Lung microvascular endothelial cell (primary cell): ENCODE data around the gene JADE3. TPM values are rescaled to one million over a fixed set of nuclear protein-coding genes. Genes with fewer than 3 reads are reported as not detected.
A peak's percentile ranks its signal among the peaks of the same experiment; 100 is the strongest.

Experiments
- DNase-seq, 2 donors: peaks; one replicate each; pipeline versions ENCODE4 v3.0.0 to v3.0.0-alpha.2; 2010; ENCODE audit warnings: low read depth in 2 of 2
- total RNA-seq: library from RNA; depleted of rRNA; stranded (reverse); fragments of >200 nt; gene quantifications from 2 replicates; pipeline ENCODE4 v1.2.1, GENCODE V29; 2014

JADE3 gene
- total RNA-seq, 1 donor from 2014 or later = 7.1 TPM

DNA sequence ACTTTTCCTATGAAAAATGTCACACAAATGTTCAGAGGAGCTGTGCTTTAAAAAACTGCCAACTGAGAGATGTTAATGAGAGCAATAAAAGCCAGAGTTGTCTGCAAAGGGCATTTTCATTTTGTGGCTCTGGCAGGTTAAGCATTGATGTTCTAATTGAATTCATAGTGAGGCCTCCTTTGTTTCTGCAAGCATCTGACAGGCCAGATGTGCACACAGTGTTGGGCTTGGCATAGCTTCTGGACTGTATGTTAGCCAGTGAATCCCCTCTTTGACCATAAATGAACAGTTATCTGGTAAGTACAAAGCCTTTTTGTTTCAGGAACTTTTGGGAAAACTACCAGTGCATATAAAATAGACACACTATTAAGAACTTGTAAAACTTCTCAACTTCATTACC, 81.9 kb downstream of the JADE3 start:
- peak in 1 of 2 donors; percentile 22 for DNase-seq

- DNase-seq = no peak
Observed at GRCh38 chrX:47012131-47012530, 99.9 kb downstream of the JADE3 start.

GRCh38 chrX:47026198-47026597, 114.0 kb downstream of the JADE3 start:
- no peak for DNase-seq

GRCh38 chrX:47030339-47030738, 118.1 kb downstream of the JADE3 start:
- DNase-seq = peak; percentile 67 to 77

DNA sequence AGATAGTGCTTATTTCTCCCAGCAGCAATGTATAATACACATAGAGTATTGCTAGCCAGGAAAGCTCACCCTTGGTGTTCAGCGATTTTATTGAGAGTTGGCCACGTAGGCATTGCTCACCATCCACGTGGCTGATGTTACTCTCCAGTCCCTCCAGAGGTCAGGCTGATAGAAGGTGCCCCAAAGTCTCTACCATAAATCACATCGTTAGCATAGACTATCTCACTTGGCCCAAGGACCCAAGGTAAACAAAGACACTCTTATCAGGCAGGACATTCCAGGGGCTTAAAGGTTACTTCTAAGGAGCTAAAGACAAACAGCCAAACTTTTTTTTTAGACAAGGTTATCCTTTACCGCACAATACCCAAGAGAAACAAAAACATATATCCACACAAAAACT, 135.8 kb downstream of the JADE3 start:
- DNase-seq = peak in 1 of 2 donors; percentile 14

GRCh38 chrX:47059142-47059874, 147.1 kb downstream of the JADE3 start:
- DNase-seq = no peak

GRCh38 chrX:47060708-47061107, 148.5 kb downstream of the JADE3 start:
- no peak for DNase-seq

DNA sequence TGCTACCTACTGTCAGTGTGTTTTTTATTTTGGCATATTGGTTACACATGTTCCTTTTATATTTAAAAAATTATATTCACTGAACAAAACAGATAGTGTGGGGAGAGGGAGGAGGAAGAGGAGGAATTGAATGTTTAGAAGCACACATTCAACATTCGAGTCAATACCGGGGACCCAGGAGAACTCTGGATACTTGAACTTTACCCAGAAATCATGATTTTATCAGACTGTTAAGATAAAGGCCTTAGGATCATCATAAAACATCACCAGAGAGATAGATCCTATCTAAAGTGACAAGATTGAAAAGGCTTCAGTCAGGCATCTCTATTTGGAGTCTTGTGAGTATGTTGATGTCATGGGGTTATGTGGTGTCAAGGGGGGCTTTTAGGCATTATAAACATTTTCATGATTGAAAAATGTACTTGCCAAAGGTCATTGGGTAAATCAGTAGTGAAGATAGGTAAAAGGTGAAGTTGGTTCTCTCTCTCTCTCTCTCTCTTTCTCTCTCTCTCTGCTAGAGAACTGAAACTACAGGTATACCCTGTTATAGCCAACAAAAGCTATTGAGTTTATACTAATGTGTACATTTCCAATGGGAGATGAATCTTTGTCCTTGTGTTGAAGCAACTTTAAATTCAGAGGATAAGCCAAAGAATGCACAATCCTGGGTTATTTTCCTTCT, 149.2 kb downstream of the JADE3 start:
- no peak for DNase-seq

DNA sequence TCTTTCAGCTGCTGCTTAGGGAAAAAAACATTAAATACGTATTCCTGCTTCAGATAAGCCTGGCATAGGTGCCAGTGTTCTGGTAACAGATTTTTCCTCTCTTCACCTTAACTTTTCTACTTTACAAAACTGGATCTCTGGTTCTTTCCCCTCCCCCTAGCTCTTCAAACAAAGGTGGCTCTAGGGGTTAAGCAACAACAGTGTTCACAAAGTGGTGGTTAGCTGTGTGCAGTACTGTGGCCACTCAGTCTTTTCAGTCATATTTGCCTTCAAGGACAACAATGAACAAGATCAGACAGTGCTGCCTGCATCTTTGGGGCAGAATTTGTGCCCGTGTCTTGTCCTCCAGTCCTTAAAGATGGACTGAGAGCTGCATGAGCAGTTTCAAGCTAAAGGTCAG, 151.0 kb downstream of the JADE3 start:
- DNase-seq = no peak

DNA sequence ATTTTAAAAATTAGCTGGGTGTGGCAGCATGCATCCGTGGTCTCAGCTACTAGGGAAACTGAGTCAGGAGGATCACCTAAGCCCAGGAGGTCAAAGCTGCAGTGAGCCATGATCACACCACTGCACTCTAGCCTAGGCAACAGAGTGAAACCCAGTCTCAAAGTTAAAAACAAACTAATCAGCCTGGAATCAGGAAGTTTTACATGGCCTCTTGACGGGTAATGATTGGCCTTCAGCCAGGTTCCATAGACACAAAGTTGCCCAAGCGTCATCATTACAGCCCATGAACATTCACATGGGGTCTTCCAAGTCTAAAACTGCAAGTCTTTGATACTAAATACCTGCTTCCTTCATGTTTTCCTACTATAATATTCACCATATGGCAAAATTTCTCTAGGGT, 156.0 kb downstream of the JADE3 start:
- peak in 1 of 2 donors; percentile 23 for DNase-seq

- no peak for DNase-seq
Observed at GRCh38 chrX:47068720-47069119, 156.5 kb downstream of the JADE3 start.

DNA sequence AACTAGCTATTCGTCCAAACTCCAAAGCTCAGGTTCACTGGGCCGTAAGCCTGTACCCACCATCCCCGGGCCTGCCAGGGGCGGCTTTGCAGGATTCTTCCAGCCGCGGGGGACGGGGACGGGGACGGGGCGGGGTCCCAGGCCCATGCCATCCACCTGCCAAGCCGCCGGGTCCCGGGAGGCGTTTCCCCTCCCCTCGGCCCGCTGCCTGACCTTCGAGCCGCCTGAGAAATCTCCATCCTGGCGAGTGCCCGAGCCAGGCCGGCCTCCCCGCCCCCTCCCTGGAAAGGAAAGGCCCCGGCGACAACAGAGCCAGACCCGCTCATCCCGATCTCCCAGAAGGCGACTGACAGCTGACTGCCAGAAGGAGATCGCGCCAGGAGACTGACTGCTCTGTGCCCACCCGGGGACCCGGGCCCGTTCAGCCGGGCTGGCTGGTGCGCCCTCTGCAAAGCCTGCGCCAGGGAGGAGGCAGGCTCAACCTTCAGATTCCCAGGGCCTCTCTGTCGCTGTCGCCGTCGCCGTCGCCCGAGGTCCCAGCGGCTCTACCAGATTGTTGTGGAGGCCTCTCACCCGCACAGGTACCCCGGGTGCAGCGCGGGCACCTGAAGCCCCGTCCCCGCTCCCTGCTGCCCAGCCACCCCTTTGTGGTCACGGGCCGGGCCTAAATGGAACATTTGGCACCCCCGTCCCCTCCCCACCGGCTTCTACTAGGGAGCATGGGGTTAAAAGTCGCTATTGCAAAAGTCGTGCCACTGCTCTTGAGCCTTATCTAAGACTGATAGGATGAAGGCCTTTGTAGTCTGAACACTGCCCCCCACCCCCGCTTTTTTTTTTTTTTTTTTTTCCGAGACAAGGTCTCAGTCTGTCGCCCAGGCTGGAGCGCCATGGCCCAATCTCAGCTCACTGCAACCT, 166.2 kb downstream of the JADE3 start, which contains the start of gene RGN:
TSS of gene RGN (plus strand) at position 315 of the 915 bp plus-strand sequence. CDS start 2,702 bp downstream, outside the sequence.
- DNase-seq = no peak

- no peak for DNase-seq
Observed at GRCh38 chrX:47080215-47080914, 168.1 kb downstream of the JADE3 start.

- no peak for DNase-seq
Observed at GRCh38 chrX:47080915-47081236, 168.7 kb downstream of the JADE3 start.

DNA sequence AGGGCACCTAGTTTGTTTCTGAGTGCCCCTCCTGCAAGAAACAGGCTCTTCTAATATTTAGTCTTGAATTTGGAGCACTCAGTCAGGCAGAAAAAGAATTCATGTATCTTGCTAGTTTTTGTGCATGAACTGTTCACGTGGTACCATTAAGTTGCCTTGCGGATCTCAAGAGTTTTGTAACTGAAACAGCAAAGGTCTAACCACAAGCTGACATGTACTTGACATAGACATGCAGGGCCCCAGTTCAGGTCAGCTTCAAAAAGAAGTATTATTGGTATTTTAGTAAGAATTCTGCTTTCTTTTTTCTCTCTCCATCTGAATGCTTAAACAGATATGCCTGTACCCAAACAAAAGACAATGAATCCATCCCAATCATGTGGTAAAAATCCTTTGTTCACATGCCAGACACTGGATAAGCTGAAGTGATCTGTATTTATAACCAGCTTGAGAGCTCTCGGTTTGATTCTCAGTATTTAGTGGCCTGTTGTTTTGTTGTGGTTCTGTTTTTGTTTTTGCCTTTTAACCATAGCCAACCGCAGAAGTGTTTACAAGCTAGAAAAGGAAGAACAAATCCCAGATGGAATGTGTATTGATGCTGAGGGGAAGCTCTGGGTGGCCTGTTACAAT, 179.0 kb downstream of the JADE3 start:
- no peak for DNase-seq

DNA sequence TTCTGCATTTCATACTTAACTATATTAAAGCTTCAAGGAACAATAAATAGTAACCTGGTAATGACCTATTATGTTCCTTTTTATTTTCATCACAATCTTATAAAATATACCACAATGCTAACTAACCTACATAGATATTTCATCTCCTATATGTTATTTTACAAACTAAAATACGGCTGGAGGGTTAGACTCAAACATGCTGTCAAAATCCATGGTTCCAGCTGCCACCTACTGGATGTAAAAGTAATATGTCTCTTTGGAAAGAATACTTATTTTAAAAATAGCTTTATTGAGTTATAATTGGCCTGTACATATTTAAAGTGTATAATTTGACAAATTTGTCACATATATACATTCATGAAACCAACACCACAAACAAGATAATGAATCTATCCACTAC, 181.0 kb downstream of the JADE3 start:
- DNase-seq = peak; percentile 38 to 68

DNA sequence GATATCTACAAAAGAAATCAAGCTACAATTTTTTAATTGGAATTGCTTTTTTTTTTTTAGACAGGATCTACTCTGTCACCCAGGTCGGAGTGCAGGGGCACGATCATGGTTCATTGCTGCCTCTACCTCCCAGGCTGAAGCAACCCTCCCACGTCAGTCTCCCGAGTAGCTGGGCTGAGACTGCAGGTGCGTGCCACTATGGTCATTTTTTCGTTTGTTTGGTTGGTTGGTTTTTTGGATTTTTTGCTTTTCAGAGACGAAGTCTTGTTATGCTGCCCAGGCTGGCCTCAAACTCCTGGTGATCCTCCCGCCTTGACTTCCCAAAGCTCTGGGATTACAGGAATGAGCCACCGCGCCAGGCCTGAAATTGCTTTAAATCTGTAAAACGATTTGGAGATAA, 181.6 kb downstream of the JADE3 start:
- DNase-seq = no peak

DNA sequence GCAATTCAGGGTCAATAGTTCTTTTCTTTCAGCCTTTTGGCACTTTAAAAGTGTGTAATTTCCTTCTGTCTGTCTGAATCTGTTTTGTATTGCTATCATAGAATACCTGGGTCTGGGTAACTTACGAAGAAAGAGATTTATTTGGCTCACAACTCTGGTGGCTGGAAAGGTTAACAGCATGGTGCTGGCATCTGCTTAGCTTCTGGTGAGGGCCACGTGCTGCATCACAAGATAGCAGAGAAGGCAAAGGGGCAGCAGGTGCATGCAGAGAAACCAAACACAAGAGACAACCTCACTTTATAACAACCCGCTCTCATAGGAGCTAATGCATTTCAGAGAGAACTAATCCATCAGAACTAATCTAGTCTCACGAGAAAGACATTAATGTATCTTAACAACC, 184.8 kb downstream of the JADE3 start:
- DNase-seq = no peak

- DNase-seq = no peak
Observed at GRCh38 chrX:47098338-47099094, 186.3 kb downstream of the JADE3 start.

GRCh38 chrX:47101206-47101605, 189.0 kb downstream of the JADE3 start:
- no peak for DNase-seq
